GM23338 (cell line): ENCODE results near the gene IFNA10. TPM values are rescaled to one million over a fixed set of nuclear protein-coding genes. Genes with fewer than 3 reads are reported as not detected.

Experiments
- ATAC-seq: fragments of 200-7000 bp; cut with Tn5 transposase; 3 replicates; pipeline ENCODE4 v1.9.1; 2020
- DNase-seq: peaks from one replicate; pipeline ENCODE4 v3.0.0-alpha.2; 2015; ENCODE audit warnings: low spot score
- H2AFZ ChIP-seq: fragments of 200-600 bp; sonication (generic); 2 replicates; pipeline ENCODE4 v1.8.0; 2016; ENCODE audit warnings: antibody characterized with exemption, mild to moderate bottlenecking, moderate library complexity
- H3F3A ChIP-seq: fragments of 200-600 bp; sonication (generic); replicated peaks from 2 replicates; pipeline ENCODE4 v1.8.0; 2017; ENCODE audit warnings: antibody characterized with exemption, mixed run types, low read depth
- H3K27ac ChIP-seq: fragments of 200-600 bp; sonication (generic); 2 replicates; pipeline ENCODE4 v1.6.1; 2016; ENCODE audit warnings: low read depth
- H3K27me3 ChIP-seq: fragments of 200-600 bp; sonication (generic); 2 replicates; pipeline ENCODE4 v1.8.0; 2016; ENCODE audit warnings: mild to moderate bottlenecking, mixed run types, moderate library complexity; ENCODE audit not compliant: insufficient read depth
- H3K36me3 ChIP-seq: fragments of 200-600 bp; sonication (generic); 2 replicates; pipeline ENCODE4 v1.8.0; 2016; ENCODE audit warnings: mild to moderate bottlenecking; ENCODE audit not compliant: insufficient read depth
- H3K4me1 ChIP-seq: fragments of 200-600 bp; sonication (generic); 2 replicates; pipeline ENCODE4 v1.8.0; 2016; ENCODE audit warnings: mild to moderate bottlenecking, moderate library complexity; ENCODE audit not compliant: insufficient read depth
- H3K4me2 ChIP-seq: fragments of 200-600 bp; sonication (generic); 2 replicates; pipeline ENCODE4 v1.7.1; 2017; ENCODE audit warnings: mixed run types
- H3K4me3 ChIP-seq: fragments of 200-600 bp; sonication (generic); 2 replicates; pipeline ENCODE4 v1.6.1; 2016; ENCODE audit warnings: mixed run types
- H3K79me2 ChIP-seq: fragments of 200-600 bp; sonication (generic); replicated peaks from 2 replicates; pipeline ENCODE4 v1.8.0; 2017; ENCODE audit warnings: mild to moderate bottlenecking; ENCODE audit not compliant: insufficient read depth
- H3K9me2 ChIP-seq: fragments of 200-600 bp; sonication (generic); 2 replicates; pipeline ENCODE4 v1.8.0; 2017; ENCODE audit not compliant: insufficient read depth
- H4K20me1 ChIP-seq: fragments of 200-600 bp; sonication (generic); replicated peaks from 2 replicates; pipeline ENCODE4 v1.8.0; 2017; ENCODE audit warnings: mild to moderate bottlenecking; ENCODE audit not compliant: insufficient read depth
- H3K27ac Mint-ChIP-seq: 2 replicates; pipeline ENCODE4 v1.8.0; 2020; ENCODE audit warnings: inconsistent platforms, mild to moderate bottlenecking, moderate library complexity, mixed read lengths
- H3K27me3 Mint-ChIP-seq: 3 replicates; pipeline ENCODE4 v1.8.0; 2022; ENCODE audit warnings: low read depth, mild to moderate bottlenecking, moderate library complexity, mixed read lengths, inconsistent platforms; ENCODE audit not compliant: insufficient read depth, poor library complexity
- H3K36me3 Mint-ChIP-seq: 3 replicates; pipeline ENCODE4 v1.8.0; 2021; ENCODE audit warnings: low read depth, mild to moderate bottlenecking, inconsistent platforms, moderate library complexity, mixed read lengths
- H3K4me1 Mint-ChIP-seq: 3 replicates; pipeline ENCODE4 v1.8.0; 2020; ENCODE audit warnings: mild to moderate bottlenecking, inconsistent platforms, mixed read lengths
- H3K4me3 Mint-ChIP-seq: 3 replicates; pipeline ENCODE4 v1.8.0; 2021; ENCODE audit warnings: moderate library complexity, mild to moderate bottlenecking, inconsistent platforms, mixed read lengths
- H3K9me3 Mint-ChIP-seq: 3 replicates; pipeline ENCODE4 v1.8.0; 2020; ENCODE audit warnings: moderate library complexity, mild to moderate bottlenecking, inconsistent platforms, mixed read lengths
- CTCF ChIP-seq, 2 experiments: fragments of 200-600 bp in 1 of 2; sonication (generic) in 1 of 2; conservative IDR thresholded peaks; 2 replicates each; pipeline versions ENCODE4 v1.5.1 to v1.6.1; 2016 to 2017; ENCODE audit warnings: antibody characterized with exemption in 2 of 2, low read depth in 2 of 2, mild to moderate bottlenecking in 2 of 2, moderate library complexity in 1 of 2
- ZNF462 ChIP-seq: fragments of 250-450 bp; sonication (Bioruptor Pico); IDR thresholded peaks from 2 replicates; pipeline ENCODE4 v1.5.0; 2020; ENCODE audit warnings: mild to moderate bottlenecking, moderate library complexity
- polyA plus RNA-seq: library from polyadenylated mRNA; unstranded; fragments of >200 nt; fragmentation: Nextera tagmentation; extraction: Ambion mirVana; gene quantifications from 2 replicates; pipeline ENCODE4 v1.2.1, GENCODE V29; 2016
- total RNA-seq: library from RNA; depleted of rRNA; stranded (reverse); fragments of >200 nt; shearing (Covaris generic); gene quantifications from 2 replicates; pipeline ENCODE4 v1.2.3, GENCODE V29; 2014

IFNA10 gene
- total and polyA plus RNA-seq, 2 experiments from 2014 or later = not detected

- Mint-ChIP-seq H3K9me3 (peaks cover 6% of the 10 kb centered on the region; the same call in 2 of the 3 replicates), H3K27ac (no peak overlapping the region), H3K27me3 (peaks cover 3% of the 10 kb centered on the region), H3K4me1 (peaks cover 18% of the 10 kb centered on the region), H3K4me3 (no peak overlapping the region), H3K36me3 (no peaks in the 10 kb centered on the region)
- ATAC-seq = peak; percentile 85
- H3K4me1 ChIP-seq = peaks cover 8% of the 10 kb centered on the region
- peak; percentile 66 for DNase-seq
- no peaks in the 10 kb centered on the region for H3K36me3 ChIP-seq
- H3K27ac ChIP-seq = no peak overlapping the region
- no peaks in the 10 kb centered on the region for H3F3A ChIP-seq
- H3K9me2 ChIP-seq = no peaks in the 10 kb centered on the region
- no peaks in the 10 kb centered on the region for H3K79me2 ChIP-seq
- H4K20me1 ChIP-seq = no peaks in the 10 kb centered on the region
- H3K4me3 ChIP-seq = no peak overlapping the region
- H3K4me2 ChIP-seq = no peak overlapping the region
- TF ChIP-seq ZNF462 (CRISPR knock-in tag) (no peak), CTCF (conservative IDR thresholded peaks at IDR 0.05; ENCODE audit: low read depth in 2 of 2) (peak; percentile 65 to 76)
- H2AFZ ChIP-seq = no peak overlapping the region
- H3K27me3 ChIP-seq = peaks cover 11% of the 10 kb centered on the region; the same call in 1 of the 2 replicates
Measured at GRCh38 chr9:21252721-21253547, 46.0 kb upstream of the IFNA10 start.
